Prostate gland (tissue), 2 donors: ENCODE measurements around the gene SEMA6D.

Source experiments
- POLR2A ChIP-seq: fragments of 450-650 bp; IDR thresholded peaks from one replicate; pipeline ENCODE4 v1.6.1; 2016; ENCODE audit warnings: antibody characterized with exemption, mild to moderate bottlenecking
- POLR2AphosphoS5 ChIP-seq: sonication (generic); formaldehyde crosslinking; IDR thresholded peaks from one replicate; pipeline ENCODE4 v1.6.1; 2017; ENCODE audit warnings: antibody characterized with exemption
- TF ChIP-seq, protein P1 (sequence below), 4 experiments: fragments of 200-600 bp in 2 of 4; fragments of 450-650 bp in 2 of 4; sonication (generic) in 2 of 4; IDR thresholded peaks; 1 replicate in 3 of 4; 2 replicates in 1 of 4; pipeline ENCODE4 v1.5.1; 2016 to 2019; ENCODE audit warnings: antibody characterized with exemption in 4 of 4, mild to moderate bottlenecking in 2 of 4, moderate library complexity in 2 of 4

DNA sequence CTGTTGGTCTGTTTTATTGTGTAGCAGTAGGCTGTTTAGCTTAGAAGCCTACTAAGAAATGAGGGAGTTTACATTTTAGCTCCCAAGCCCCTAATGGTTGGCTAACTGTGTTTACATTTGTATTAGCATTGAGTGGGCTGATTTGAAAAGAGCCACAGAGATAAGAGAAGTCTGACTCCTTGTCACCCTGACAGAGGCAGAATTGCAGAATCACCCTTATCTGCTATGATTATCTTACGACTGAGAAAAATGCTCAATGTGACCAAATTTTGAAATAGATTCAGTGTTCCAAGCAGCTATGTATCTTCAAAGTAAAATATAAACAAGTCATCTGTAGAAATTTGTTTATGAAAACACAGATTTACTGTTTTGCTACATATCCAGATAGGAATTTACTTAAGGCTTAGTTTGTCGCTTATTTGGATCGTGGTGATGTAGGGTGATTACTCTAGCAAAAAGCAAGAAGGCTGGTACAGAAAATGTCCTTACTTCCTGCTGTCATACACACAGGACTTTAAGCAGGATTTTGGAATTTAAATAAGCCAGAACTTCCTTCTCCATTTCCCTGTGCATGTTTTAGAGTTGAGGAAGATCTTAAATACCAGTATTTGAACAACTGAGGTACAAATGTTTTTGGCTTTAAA is 19.0 kb downstream of the SEMA6D start:
- TF ChIP-seq, protein P1, sequence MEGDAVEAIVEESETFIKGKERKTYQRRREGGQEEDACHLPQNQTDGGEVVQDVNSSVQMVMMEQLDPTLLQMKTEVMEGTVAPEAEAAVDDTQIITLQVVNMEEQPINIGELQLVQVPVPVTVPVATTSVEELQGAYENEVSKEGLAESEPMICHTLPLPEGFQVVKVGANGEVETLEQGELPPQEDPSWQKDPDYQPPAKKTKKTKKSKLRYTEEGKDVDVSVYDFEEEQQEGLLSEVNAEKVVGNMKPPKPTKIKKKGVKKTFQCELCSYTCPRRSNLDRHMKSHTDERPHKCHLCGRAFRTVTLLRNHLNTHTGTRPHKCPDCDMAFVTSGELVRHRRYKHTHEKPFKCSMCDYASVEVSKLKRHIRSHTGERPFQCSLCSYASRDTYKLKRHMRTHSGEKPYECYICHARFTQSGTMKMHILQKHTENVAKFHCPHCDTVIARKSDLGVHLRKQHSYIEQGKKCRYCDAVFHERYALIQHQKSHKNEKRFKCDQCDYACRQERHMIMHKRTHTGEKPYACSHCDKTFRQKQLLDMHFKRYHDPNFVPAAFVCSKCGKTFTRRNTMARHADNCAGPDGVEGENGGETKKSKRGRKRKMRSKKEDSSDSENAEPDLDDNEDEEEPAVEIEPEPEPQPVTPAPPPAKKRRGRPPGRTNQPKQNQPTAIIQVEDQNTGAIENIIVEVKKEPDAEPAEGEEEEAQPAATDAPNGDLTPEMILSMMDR (IDR thresholded peaks at IDR 0.05), result no peak
- TF ChIP-seq POLR2A (no peak), POLR2AphosphoS5 (no peak)
